Bronchial epithelial cell (primary cell): Measurements from ENCODE around the gene HIGD2A. TPM values are rescaled to one million over a fixed set of nuclear protein-coding genes. Genes with fewer than 3 reads are reported as not detected.

Experiments
- DNase-seq: peaks from one replicate; pipeline ENCODE4 v3.0.0-alpha.2; 2010; ENCODE audit warnings: low read depth
- FAIRE-seq: peaks from 2 replicates; lab custom pipeline; 2011; peaks lifted over from hg19 to GRCh38; lab: Jason Lieb, UNC
- H3K27me3 ChIP-seq: 2 replicates; pipeline ENCODE4 v1.5.1; 2011; ENCODE audit warnings: low read length; ENCODE audit not compliant: control insufficient read depth, insufficient read depth
- H3K36me3 ChIP-seq: 2 replicates; pipeline ENCODE4 v1.5.1; 2011; ENCODE audit warnings: low read length; ENCODE audit not compliant: control insufficient read depth, insufficient read depth
- H3K4me3 ChIP-seq: 2 replicates; pipeline ENCODE4 v1.5.1; 2011; ENCODE audit warnings: mild to moderate bottlenecking, low read depth, low read length, control low read depth
- total RNA-seq: library from RNA; depleted of rRNA; stranded (reverse); fragments of >200 nt; gene quantifications from 2 replicates; pipeline ENCODE4 v1.2.1, GENCODE V29; 2014
- TF ChIP-seq, protein P1 (sequence below): IDR thresholded peaks from 2 replicates; pipeline ENCODE4 v1.5.1; 2011; ENCODE audit warnings: mild to moderate bottlenecking, moderate library complexity, low read length, control low read depth, inconsistent platforms; ENCODE audit not compliant: insufficient read depth, severe bottlenecking

Gene HIGD2A
- total RNA-seq, 1 donor from 2014 or later = 20.8 TPM

DNA sequence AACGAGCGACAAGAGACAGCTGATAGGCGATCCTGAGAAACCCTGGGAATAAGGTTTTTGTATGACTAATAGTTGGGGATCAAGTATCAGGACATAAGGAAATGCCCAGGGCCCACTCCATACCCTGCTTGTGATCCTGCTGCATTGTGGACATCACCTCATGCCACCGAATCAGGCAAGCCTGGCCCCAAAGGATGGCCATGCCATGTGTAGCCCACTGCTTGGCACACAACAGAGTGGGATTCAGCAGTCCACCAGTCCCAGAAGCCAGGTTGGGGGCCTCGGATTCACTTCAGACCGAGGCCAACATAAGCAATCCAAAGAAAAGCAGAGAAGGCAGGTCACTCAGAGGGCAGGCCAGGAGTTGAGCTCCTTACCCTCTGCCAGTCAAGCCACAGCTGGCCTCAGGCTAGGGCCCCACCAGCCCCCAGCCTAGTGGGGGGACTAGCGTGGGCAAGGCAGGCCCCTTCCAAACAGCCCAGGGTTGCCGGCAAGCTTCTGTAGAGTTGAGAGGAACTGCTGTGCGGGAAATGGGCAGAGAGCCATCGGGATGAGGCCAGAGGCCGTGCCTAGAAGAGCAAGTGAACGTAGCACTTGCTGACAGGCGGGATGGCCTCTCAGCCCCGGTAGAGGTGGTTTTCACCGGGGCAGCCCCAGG lies 5.2 kb upstream of the HIGD2A start:
- DNase-seq (no peak), FAIRE-seq (no peak)
- TF ChIP-seq, protein P1, sequence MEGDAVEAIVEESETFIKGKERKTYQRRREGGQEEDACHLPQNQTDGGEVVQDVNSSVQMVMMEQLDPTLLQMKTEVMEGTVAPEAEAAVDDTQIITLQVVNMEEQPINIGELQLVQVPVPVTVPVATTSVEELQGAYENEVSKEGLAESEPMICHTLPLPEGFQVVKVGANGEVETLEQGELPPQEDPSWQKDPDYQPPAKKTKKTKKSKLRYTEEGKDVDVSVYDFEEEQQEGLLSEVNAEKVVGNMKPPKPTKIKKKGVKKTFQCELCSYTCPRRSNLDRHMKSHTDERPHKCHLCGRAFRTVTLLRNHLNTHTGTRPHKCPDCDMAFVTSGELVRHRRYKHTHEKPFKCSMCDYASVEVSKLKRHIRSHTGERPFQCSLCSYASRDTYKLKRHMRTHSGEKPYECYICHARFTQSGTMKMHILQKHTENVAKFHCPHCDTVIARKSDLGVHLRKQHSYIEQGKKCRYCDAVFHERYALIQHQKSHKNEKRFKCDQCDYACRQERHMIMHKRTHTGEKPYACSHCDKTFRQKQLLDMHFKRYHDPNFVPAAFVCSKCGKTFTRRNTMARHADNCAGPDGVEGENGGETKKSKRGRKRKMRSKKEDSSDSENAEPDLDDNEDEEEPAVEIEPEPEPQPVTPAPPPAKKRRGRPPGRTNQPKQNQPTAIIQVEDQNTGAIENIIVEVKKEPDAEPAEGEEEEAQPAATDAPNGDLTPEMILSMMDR = no peak
- Histone ChIP-seq H3K4me3 (no peak overlapping the region), H3K27me3 (no peaks in the 10 kb centered on the region), H3K36me3 (peaks cover 30% of the 10 kb centered on the region)

DNA sequence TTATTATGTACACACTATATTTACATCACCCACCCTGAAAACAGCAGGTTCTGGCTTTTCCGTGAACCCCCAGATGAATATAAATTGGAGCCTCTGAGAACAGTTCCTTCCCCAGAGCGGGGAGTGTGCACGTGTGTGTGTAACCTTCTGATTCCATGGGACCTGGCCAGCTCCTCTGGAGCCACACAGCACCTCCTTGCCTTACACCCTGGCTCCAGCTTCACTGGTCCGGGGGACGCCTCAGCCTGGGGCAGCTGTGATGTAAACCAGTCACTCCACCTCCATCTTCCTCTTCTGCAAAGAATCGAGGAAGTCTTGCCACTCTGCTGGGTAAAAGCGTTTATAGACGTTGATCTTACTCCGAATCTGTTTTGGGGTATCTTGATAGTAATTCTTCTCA lies 4.6 kb upstream of the HIGD2A start:
- DNase-seq (no peak), FAIRE-seq (no peak)
- TF ChIP-seq, protein P1 = no peak
- Histone ChIP-seq H3K4me3 (no peak overlapping the region), H3K27me3 (no peaks in the 10 kb centered on the region), H3K36me3 (peaks cover 30% of the 10 kb centered on the region)

DNA sequence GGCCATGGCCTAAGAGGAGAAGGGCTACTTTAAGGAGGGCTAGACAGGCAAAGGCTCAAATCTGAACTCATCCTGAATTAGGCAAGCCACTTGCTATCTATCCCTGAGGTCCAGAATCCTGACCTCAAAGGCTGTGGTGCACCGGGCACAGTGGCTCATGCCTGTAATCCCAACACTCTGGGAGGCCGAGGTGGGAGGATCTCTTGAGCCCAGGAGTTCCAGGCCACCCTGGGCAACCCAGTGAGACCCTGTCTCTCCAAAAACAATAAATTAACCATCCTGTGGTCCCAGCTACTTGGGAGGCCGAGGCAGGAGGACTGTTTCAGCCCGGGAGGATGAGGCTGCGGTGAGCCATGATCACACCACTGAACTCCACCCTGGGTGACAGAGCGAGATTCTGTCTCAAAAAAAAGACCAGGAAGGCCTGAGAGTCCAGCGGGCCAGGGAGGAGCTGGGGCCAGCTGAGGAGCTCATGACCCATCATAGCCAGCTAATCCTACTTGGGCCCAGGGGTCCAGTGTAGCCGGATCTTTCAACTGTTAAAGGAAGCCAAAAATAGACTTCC lies 4.1 kb upstream of the HIGD2A start:
- no peak for DNase-seq
- Histone ChIP-seq H3K27me3 (no peaks in the 10 kb centered on the region), H3K36me3 (peaks cover 30% of the 10 kb centered on the region), H3K4me3 (no peak overlapping the region)
- TF ChIP-seq, protein P1 = no peak
- no peak for FAIRE-seq

DNA sequence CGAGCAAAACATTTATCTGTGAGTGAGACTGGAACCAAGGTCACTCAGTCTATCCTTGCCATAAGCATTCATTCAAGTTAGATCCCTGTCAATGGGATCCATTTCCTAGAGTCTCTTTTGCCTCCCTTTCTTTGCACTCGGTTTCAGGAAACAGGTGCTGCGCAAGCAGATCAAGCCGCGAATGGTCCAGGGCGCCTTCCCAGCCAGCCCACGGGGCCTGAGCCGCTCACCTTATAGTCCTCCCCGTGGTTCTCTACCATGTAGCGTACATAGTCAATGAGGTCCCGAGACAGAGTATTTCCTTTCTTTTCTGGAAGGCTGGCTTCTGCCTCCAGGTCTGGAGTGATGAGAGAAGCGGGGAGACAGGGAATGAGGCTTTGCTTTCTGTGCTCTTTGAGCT lies 3.6 kb upstream of the HIGD2A start:
- no peaks in the 10 kb centered on the region for H3K27me3 ChIP-seq
- TF ChIP-seq, protein P1 = no peak
- H3K4me3 ChIP-seq = no peak overlapping the region
- no peak for DNase-seq
- H3K36me3 ChIP-seq = peaks cover 30% of the 10 kb centered on the region
- FAIRE-seq = no peak

DNA sequence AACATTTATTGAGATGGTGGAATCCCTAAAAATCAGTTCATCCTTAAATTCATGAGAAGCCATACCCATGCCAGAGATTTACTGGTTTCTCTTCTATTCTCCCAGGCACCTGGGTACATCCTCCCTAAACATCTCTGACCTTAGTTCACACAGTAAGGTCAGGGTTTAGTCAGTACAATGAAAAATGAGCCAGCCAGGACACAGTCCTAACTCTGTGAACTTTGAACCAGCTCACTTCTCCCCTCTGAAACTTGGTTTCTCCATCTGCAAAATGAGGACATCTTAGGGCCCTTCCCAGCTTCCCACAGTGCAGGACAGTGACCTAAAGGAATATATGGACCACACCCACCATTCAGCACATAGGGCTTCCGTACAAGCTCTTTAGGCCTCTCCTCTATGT lies 2.1 kb upstream of the HIGD2A start:
- peaks cover 31% of the 10 kb centered on the region for H3K36me3 ChIP-seq

More for the DNA sequence above, 2.1 kb upstream of the HIGD2A start:
- Histone ChIP-seq H3K4me3 (no peak overlapping the region), H3K27me3 (no peaks in the 10 kb centered on the region)
- TF ChIP-seq, protein P1 = no peak
- FAIRE-seq = no peak
- no peak for DNase-seq
